HG03565 (cell line): ENCODE measurements around the gene ARHGDIG.

Source experiments
- ATAC-seq: cut with Tn5 transposase; IDR thresholded peaks from one replicate; pipeline ENCODE4 v1.9.1; 2021; ENCODE audit warnings: mild to moderate bottlenecking, moderate library complexity; ENCODE audit not compliant: unreplicated experiment

The ARHGDIG gene

DNA sequence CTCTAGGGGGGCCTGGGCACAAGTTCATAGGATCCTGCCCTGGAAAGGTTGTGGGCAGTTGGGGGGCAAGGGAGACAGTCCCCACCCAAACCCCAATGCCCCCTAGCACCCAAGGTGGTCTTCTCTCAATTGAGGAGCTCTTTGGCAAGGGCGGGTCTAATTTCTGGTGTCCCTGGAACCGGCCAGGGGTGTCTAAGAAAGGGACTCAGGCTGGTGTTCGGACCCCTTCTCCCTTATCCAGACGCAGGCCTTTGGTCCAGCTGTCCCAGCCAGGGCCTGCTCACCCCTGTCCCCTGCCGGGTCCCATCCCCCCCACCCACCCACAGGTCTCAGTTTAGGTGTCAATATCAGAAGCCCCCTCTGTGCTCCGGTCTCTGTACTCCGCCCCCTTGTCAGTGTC, 860 bp upstream of the ARHGDIG start:
- ATAC-seq = no peak

- ATAC-seq = no peak
These were observed 358 bp upstream of the ARHGDIG start for GRCh38 chr16:280005-280460.

DNA sequence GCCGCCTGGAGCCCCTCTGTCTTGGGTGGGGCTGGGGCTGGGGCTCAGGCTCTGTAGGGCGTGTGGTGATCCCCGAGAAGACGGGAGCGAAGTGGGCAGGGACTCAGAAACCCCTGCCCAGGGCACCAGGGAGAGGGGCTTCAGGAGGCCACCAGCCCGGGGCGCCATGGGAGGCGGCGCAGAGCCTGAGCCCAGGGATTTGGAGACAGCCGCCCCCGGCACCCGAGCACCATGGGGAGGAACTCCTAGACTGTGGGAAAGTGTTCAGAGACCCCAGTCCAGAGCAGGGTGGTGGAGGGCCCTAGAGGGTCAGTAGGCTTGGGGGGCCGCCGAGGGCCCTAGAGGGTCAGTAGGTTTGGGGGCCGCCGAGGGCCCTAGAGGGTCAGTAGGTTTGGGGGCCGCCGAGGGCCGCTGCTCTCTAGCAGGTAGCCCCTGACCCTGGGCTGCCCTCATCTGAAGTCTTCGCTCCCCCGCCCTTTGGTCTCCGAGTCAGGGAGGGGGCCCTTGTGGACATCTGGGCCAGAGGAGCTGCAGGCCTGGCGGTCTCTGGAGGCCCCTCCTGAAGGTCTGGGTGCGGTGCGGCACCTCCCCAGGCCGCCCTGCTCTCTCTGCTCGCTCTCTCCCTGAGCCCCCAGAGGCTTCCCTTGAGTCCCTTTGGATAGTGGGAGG, 734 bp downstream of the ARHGDIG start:
- ATAC-seq = no peak

DNA sequence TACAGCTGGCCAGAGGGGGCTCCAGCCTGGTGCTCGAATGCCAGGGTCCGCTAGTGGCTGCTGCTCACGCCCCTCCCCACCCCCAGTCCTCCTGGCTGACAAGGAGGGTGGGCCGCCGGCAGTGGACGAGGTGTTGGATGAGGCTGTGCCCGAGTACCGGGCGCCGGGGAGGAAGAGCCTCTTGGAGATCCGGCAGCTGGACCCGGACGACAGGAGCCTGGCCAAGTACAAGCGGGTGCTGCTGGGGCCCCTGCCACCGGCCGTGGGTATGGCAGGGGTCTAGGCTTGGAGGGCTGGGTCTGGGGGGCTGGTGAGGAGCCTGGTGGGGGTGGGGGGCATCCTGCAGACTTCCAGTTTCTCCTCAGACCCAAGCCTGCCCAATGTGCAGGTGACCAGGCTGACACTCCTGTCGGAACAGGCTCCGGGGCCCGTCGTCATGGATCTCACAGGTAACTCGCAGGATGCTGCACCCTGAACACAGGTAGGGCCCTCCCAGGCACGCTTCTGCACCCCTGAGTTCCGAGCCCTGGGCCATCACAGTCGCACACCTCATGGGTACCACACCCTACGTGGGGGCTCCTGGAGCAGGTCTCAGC, 1.4 kb downstream of the ARHGDIG start:
- no peak for ATAC-seq

DNA sequence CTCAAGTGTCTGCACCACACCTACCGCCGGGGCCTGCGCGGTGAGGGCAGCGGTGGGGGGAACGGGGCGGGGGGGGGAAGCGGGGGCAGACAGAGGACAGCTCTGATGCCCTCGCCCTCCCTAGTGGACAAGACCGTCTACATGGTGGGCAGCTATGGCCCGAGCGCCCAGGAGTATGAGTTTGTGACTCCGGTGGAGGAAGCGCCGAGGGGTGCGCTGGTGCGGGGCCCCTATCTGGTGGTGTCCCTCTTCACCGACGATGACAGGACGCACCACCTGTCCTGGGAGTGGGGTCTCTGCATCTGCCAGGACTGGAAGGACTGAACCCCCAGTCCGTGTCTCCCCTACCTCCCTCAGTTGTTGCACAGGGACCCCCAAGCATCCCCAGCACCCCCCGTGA, 2.1 kb downstream of the ARHGDIG start:
- ATAC-seq = no peak

- no peak for ATAC-seq
These were observed 2.8 kb downstream of the ARHGDIG start, which contains the start of gene PDIA2 for GRCh38 chr16:283033-283805. Gene PDIA2, plus strand, starts transcription at chr16:283164. Its CDS starts 6 bp downstream, at chr16:283170.

- ATAC-seq = no peak
These were observed 4.1 kb downstream of the ARHGDIG start for GRCh38 chr16:284204-285120.

- ATAC-seq = no peak
These were observed 5.0 kb downstream of the ARHGDIG start for GRCh38 chr16:285146-286055.

GRCh38 chr16:286491-287297, 6.3 kb downstream of the ARHGDIG start:
- no peak for ATAC-seq

GRCh38 chr16:287298-287811, 7.0 kb downstream of the ARHGDIG start:
- no peak for ATAC-seq

DNA sequence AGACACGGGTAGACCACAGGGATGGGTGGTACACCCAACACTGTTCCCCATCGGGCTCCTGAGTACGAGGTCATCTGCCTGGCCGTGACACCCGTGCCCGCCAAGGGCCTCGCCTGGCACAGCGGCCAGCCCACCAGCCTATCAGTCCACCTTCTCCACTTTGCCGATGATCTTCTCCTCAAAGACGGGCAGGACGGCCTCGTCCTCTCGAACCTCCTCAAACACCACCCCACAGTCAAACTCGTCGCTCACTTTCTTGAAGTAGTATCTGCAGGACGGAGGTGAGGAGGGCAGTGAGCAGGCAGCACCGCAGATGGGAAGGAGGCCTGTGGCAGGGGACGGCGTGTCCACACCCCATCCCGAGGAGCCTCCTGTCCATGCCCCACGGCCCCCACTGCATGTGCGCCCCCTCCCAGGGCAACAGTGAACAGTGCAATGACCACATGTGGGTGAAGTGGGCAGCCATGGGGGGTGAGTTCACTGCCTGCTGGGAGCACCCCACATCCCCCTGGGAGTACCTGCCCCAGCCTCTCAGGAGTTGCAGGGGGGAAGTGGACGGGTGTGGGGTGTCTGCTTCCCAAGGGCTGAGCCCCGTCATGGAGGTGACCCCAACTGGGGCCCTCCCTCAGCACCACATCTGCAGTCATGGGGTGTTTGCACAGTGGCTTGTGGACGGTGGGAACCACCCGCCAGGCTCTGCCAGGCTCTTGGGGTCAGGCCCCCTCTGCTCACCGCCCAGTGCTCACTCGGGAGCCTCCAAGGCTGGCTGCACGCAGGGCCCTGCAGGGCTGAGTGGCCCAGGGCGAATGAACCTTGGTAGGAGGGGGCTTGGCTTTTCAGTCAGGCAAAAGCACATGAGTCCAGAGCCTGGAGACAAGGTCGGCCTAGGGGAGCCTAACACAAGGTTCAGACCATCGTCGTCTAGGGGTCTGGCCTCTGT, 7.9 kb downstream of the ARHGDIG start:
- no peak for ATAC-seq

DNA sequence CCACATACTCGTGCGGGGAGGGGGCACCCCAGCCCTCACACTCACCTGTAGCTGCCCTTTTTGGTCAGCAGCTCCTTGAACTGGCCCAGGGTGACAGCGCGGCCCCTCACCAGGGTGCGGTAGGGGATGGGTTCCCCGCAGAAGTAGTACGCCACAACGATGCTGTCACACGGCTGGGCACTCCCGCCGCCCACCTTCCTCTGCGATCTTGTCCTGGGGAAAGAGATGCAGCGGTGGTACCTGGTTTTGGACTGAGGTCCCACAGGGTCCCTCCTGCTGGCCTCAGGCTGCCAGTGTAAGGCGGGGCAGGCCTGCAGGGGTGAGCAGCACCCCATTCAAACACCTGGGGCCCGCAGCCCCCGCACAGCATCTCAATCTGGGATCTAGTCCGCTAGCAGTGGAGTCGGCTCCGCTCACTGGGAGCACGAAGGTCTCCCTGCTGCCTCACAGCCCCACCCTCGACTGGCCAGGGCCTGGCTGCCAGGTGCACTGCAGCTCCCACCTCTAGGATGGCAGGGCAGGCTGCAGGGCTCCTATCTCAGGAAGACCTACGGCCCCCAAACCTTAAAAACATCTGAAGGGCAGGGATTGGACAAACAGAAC, 9.1 kb downstream of the ARHGDIG start:
- no peak for ATAC-seq

GRCh38 chr16:290015-290680, 9.8 kb downstream of the ARHGDIG start:
- no peak for ATAC-seq

DNA sequence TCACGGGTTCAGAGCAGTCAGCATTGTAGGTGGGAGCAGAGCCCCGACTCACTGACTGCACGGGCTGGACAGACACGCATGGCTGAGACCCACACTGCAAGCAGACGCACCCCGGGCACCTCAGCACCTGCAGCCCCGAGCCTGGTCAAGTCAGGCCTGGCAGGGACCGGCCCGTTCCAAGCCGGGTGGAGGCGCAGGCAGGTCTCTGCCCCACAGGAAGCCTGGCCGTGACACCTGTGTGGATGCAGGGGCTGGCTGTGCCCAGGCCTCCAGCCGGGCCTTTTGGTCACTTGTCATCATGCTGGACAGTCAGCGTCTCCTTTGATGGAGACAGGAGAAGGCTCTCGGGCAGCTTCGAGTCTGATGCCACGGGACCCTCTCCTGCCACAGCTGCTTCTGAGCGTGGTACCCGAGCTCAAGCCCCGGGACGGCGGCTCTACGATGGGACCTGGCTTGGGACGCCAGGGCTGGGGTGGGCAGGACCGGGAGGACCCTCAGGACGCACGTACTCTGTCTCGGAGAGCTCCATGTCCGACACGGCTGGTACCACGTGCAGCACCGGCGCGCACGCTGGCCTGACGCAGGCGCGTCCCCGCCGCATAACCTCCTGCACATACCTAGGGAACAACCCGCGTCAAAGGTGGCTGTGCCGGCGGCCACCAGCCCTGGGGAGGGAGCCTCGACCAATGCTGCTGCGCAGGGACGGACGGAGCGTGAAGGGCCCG, 10.5 kb downstream of the ARHGDIG start:
- ATAC-seq = no peak

- ATAC-seq = no peak
These were observed 11.1 kb downstream of the ARHGDIG start for GRCh38 chr16:291539-291938.
